ENCODE results near the gene KCNMA1. TPM values are rescaled to one million over a fixed set of nuclear protein-coding genes. Genes with fewer than 3 reads are reported as not detected.

Gene KCNMA1
- polyA plus RNA-seq, 1 of the 3 experiments (the other 2 are of a cell fraction): 107 TPM

GRCh38 chr10:77282163-77282562, 355.4 kb downstream of the KCNMA1 start:
- Histone ChIP-seq H3K36me3 (replicated peaks in 1 of 2; ENCODE audit: control insufficient read depth in 1 of 2, insufficient read depth in 2 of 2, low read length in 1 of 2) (peaks cover 2 to 5% of the 10 kb centered on the region in 2 experiments), H3F3A (replicated peaks; ENCODE audit: insufficient read depth) (peaks cover 5% of the 10 kb centered on the region), H3K27ac (ENCODE audit: low read depth in 2 of 2, low read length in 1 of 2) (no peak overlapping the region), H3K27me3 (ENCODE audit: insufficient read depth) (no peaks in the 10 kb centered on the region), H3K9me2 (no peaks in the 10 kb centered on the region), H3K4me1 (ENCODE audit: control insufficient read depth in 1 of 2, insufficient read depth in 2 of 2, low read depth in 1 of 2, low read length in 1 of 2) (peaks cover 4 to 6% of the 10 kb centered on the region in 2 experiments; a peak in 3 of 4 replicates), H3K9ac (no peak overlapping the region), H3K9me3 (no peaks in the 10 kb centered on the region), H3K4me3 (ENCODE audit: low read depth in 2 of 2, low read length in 1 of 2) (no peak overlapping the region), H3K4me2 (no peak overlapping the region), H4K20me1 (ENCODE audit: insufficient read depth) (no peaks in the 10 kb centered on the region), H2AFZ (ENCODE audit: low read depth) (no peak overlapping the region), H3K79me2 (ENCODE audit: insufficient read depth) (no peaks in the 10 kb centered on the region; the same call in 1 of the 2 replicates)
- CTCF ChIA-PET: interaction anchor here (0.8 kb wide), 2 partner anchors 10 to 117 kb away, joined by 3 read pairs; no protein-coding TSS in a partner anchor
- POLR2A ChIA-PET: no interaction called here
- TF ChIP-seq JUND (IDR thresholded peaks at IDR 0.05) (no peak), EZH2phosphoT487 (IDR thresholded peaks at IDR 0.05; ENCODE audit: borderline replicate concordance, low read depth) (no peak), EP300 (IDR thresholded peaks at IDR 0.05; ENCODE audit: borderline replicate concordance in 1 of 2, low read depth in 1 of 2, low read length in 1 of 2) (no peak), CTCF (IDR thresholded peaks at IDR 0.05) (no peak), ELF1 (IDR thresholded peaks at IDR 0.05) (no peak), RFX5 (IDR thresholded peaks at IDR 0.05; ENCODE audit: low read length) (no peak), CHD2 (IDR thresholded peaks at IDR 0.05; ENCODE audit: low read length, partially characterized antibody) (no peak), RAD21 (IDR thresholded peaks at IDR 0.05; ENCODE audit: low read length) (no peak), USF2 (IDR thresholded peaks at IDR 0.05; ENCODE audit: borderline replicate concordance, low read depth, low read length) (no peak), NFIC (IDR thresholded peaks at IDR 0.05; ENCODE audit: borderline replicate concordance) (no peak), ZBTB33 (IDR thresholded peaks at IDR 0.05; ENCODE audit: borderline replicate concordance, low read depth) (no peak), MAX (IDR thresholded peaks at IDR 0.05; ENCODE audit: low read depth) (no peak), POLR2AphosphoS5 (IDR thresholded peaks at IDR 0.05; ENCODE audit: low read depth, low read length) (no peak), USF1 (IDR thresholded peaks at IDR 0.05; ENCODE audit: borderline replicate concordance, low read depth) (no peak), FOXJ3 (CRISPR knock-in tag; IDR thresholded peaks at IDR 0.05) (no peak), TAF1 (IDR thresholded peaks at IDR 0.05; ENCODE audit: borderline replicate concordance, low read depth, low read length) (no peak), FOXM1 (IDR thresholded peaks at IDR 0.05; ENCODE audit: low read depth) (no peak), TEAD4 (IDR thresholded peaks at IDR 0.05; ENCODE audit: borderline replicate concordance, insufficient read depth) (no peak)
- 88% methylated on average over 2 of the region's 2 CpGs for WGBS (ENCODE audit: low lambda C conversion rate)
- no peak for DNase-seq

Measured in SK-N-SH (cell line).